ENCODE data around the gene TBC1D21.

The TBC1D21 gene

GRCh38 chr15:73889053-73889761 lies 15.8 kb downstream of the TBC1D21 start:
- DNase-seq (ENCODE audit: low spot score) = no peak

GRCh38 chr15:73889762-73890124 lies 16.4 kb downstream of the TBC1D21 start:
- no peak for DNase-seq (ENCODE audit: low spot score)

GRCh38 chr15:73891328-73892315 lies 18.3 kb downstream of the TBC1D21 start:
- DNase-seq (ENCODE audit: low spot score) = no peak

GRCh38 chr15:73892446-73893226 lies 19.3 kb downstream of the TBC1D21 start:
- no peak for DNase-seq (ENCODE audit: low spot score)

GRCh38 chr15:73894133-73894814 lies 20.9 kb downstream of the TBC1D21 start:
- DNase-seq (ENCODE audit: low spot score) = no peak

- DNase-seq (ENCODE audit: low spot score) = no peak
Measured at GRCh38 chr15:73897441-73898261, 24.3 kb downstream of the TBC1D21 start.

GRCh38 chr15:73899197-73900094 lies 26.1 kb downstream of the TBC1D21 start:
- no peak for DNase-seq (ENCODE audit: low spot score)

GRCh38 chr15:73900095-73900712 lies 26.8 kb downstream of the TBC1D21 start:
- DNase-seq (ENCODE audit: low spot score) = no peak

- DNase-seq (ENCODE audit: low spot score) = no peak
Measured at GRCh38 chr15:73901126-73901810, 27.9 kb downstream of the TBC1D21 start.

GRCh38 chr15:73902121-73903020 lies 29.0 kb downstream of the TBC1D21 start:
- no peak for DNase-seq (ENCODE audit: low spot score)

GRCh38 chr15:73904026-73904815 lies 30.9 kb downstream of the TBC1D21 start:
- DNase-seq (ENCODE audit: low spot score) = no peak

GRCh38 chr15:73905225-73905827 lies 32.0 kb downstream of the TBC1D21 start:
- no peak for DNase-seq (ENCODE audit: low spot score)

- DNase-seq (ENCODE audit: low spot score) = no peak
Measured at GRCh38 chr15:73906346-73907034, 33.1 kb downstream of the TBC1D21 start.

GRCh38 chr15:73907035-73907408 lies 33.7 kb downstream of the TBC1D21 start:
- DNase-seq (ENCODE audit: low spot score) = no peak

- DNase-seq (ENCODE audit: low spot score) = peak; percentile 51
Measured at GRCh38 chr15:73908030-73908821, 34.9 kb downstream of the TBC1D21 start.

All from globus pallidus (tissue), 1 donor.